Testis (tissue), 2 donors: Measurements from ENCODE around the gene POT1.
"Not testable (repeated sequence)": the region's sequence is repeated elsewhere in the genome, so short reads cannot be mapped to it uniquely, and the experiment has no call there.

ENCODE experiments used
- POLR2A ChIP-seq: fragments of 450-650 bp; IDR thresholded peaks from one replicate; pipeline ENCODE4 v1.6.1; 2017; ENCODE audit warnings: antibody characterized with exemption, mild to moderate bottlenecking, moderate library complexity
- TF ChIP-seq, protein P1 (sequence below), 3 experiments: fragments of 450-650 bp in 2 of 3; fragments of 200-600 bp in 1 of 3; sonication (generic) in 1 of 3; IDR thresholded peaks; one replicate each; pipeline ENCODE4 v1.5.1; 2016 to 2019; ENCODE audit warnings: antibody characterized with exemption in 3 of 3, mild to moderate bottlenecking in 2 of 3, moderate library complexity in 1 of 3

DNA sequence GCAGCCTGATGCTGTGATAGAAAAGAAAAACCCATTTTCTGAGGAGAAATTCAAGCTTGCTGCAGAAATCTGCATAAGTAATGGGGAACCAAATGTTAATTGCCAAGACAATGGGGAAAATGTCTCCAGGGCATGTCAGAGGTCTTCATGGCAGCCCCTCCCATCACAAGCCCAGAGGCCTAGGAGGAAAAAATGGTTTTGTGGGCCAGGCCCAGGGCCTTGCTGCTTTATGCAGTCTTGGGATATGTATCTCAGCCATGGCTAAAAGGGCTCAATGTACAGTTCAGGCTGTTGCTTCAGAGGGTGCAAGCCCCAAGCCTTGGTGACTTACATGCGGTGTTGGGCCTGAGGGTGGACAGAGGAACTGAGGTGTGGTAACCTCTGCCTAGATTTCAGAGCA lies 28.3 kb upstream of the POT1 start:
- TF ChIP-seq, protein P1, sequence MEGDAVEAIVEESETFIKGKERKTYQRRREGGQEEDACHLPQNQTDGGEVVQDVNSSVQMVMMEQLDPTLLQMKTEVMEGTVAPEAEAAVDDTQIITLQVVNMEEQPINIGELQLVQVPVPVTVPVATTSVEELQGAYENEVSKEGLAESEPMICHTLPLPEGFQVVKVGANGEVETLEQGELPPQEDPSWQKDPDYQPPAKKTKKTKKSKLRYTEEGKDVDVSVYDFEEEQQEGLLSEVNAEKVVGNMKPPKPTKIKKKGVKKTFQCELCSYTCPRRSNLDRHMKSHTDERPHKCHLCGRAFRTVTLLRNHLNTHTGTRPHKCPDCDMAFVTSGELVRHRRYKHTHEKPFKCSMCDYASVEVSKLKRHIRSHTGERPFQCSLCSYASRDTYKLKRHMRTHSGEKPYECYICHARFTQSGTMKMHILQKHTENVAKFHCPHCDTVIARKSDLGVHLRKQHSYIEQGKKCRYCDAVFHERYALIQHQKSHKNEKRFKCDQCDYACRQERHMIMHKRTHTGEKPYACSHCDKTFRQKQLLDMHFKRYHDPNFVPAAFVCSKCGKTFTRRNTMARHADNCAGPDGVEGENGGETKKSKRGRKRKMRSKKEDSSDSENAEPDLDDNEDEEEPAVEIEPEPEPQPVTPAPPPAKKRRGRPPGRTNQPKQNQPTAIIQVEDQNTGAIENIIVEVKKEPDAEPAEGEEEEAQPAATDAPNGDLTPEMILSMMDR (IDR thresholded peaks at IDR 0.05): not testable (repeated sequence)
- not testable (repeated sequence) for TF ChIP-seq POLR2A
